Measurements from ENCODE around the gene CCDC88C. TPM values are rescaled to one million over a fixed set of nuclear protein-coding genes. Genes with fewer than 3 reads are reported as not detected.

Gene CCDC88C
- total RNA-seq, 1 experiment from 2014 or later = 21.3 TPM

GRCh38 chr14:91413547-91414474 is 3.8 kb downstream of the CCDC88C start:
- POLR2A ChIA-PET = no interaction called here
- CTCF ChIA-PET = no interaction called here
- BruUV-seq (replicated peaks) = no TSS peak
- H3K4me3 ChIP-seq (ENCODE audit: low read depth in 2 of 2, low read length in 2 of 2) = no peak overlapping the region
- H3K9me3 ChIP-seq (ENCODE audit: control insufficient read depth, insufficient read depth, low read depth, low read length) = no peaks in the 10 kb centered on the region
- H3K27ac ChIP-seq (ENCODE audit: low read length) = no peak overlapping the region
- DNase-seq (ENCODE audit: low read depth, low spot score) = no peak
- intact Hi-C loops (cut with micrococcal nuclease; ENCODE audit: unreplicated experiment) = no loop called here
- TF ChIP-seq CTCF (IDR thresholded peaks at IDR 0.05) (no peak), TCF7L2 (IDR thresholded peaks at IDR 0.05; ENCODE audit: low read depth, low read length) (no peak), REST (IDR thresholded peaks at IDR 0.05; ENCODE audit: insufficient read depth in 1 of 2, low read depth in 2 of 2, low read length in 1 of 2) (no peak)
- peaks cover 3% of the 10 kb centered on the region for H3K4me1 ChIP-seq (ENCODE audit: control insufficient read depth, insufficient read depth, low read length)
- no peaks in the 10 kb centered on the region for H3K27me3 ChIP-seq (ENCODE audit: control insufficient read depth, insufficient read depth, low read length)
- in situ Hi-C loops (cut with HindIII; ENCODE audit: low pct_unique_long_range_greater_than_20kb, low sequenced_read_pairs) = no loop called here
- no peak for ATAC-seq
- H3K36me3 ChIP-seq (ENCODE audit: control insufficient read depth, insufficient read depth, low read length) = no peaks in the 10 kb centered on the region; the same call in none of the 2 replicates

- Histone ChIP-seq H3K27me3 (ENCODE audit: control insufficient read depth, insufficient read depth, low read length) (no peaks in the 10 kb centered on the region), H3K9me3 (ENCODE audit: control insufficient read depth, insufficient read depth, low read depth, low read length) (no peaks in the 10 kb centered on the region), H3K4me1 (ENCODE audit: control insufficient read depth, insufficient read depth, low read length) (peaks cover 3% of the 10 kb centered on the region; the same call in 1 of the 2 replicates), H3K36me3 (ENCODE audit: control insufficient read depth, insufficient read depth, low read length) (no peaks in the 10 kb centered on the region; the same call in none of the 2 replicates), H3K27ac (ENCODE audit: low read length) (no peak overlapping the region), H3K4me3 (ENCODE audit: low read depth in 2 of 2, low read length in 2 of 2) (no peak overlapping the region)
- no TSS peak for BruUV-seq (replicated peaks)
- TF ChIP-seq POLR2AphosphoS5 (IDR thresholded peaks at IDR 0.05; ENCODE audit: low read depth, low read length) (no peak), REST (IDR thresholded peaks at IDR 0.05; ENCODE audit: insufficient read depth in 1 of 2, low read depth in 2 of 2, low read length in 1 of 2) (no peak), SIN3A (IDR thresholded peaks at IDR 0.05; ENCODE audit: borderline replicate concordance, insufficient read depth, low read depth, low read length) (no peak), TCF7L2 (IDR thresholded peaks at IDR 0.05; ENCODE audit: low read depth, low read length) (no peak), CTCF (IDR thresholded peaks at IDR 0.05) (no peak)
- intact Hi-C loops (cut with micrococcal nuclease; ENCODE audit: unreplicated experiment) (no loop called here), in situ Hi-C loops (cut with HindIII; ENCODE audit: low pct_unique_long_range_greater_than_20kb, low sequenced_read_pairs) (no loop called here)
- ATAC-seq (no peak), DNase-seq (ENCODE audit: low read depth, low spot score) (no peak)
- CTCF ChIA-PET = no interaction called here
- POLR2A ChIA-PET = no interaction called here
Measured at GRCh38 chr14:91412939-91413338, 4.7 kb downstream of the CCDC88C start.
